Pulmonary artery endothelial cell (primary cell): Measurements from ENCODE around the gene ANO2. TPM values are rescaled to one million over a fixed set of nuclear protein-coding genes. Genes with fewer than 3 reads are reported as not detected.

ENCODE experiments used
- DNase-seq: peaks from one replicate; pipeline ENCODE4 v3.0.0-alpha.2; 2011; ENCODE audit warnings: low read depth, low spot score
- total RNA-seq: library from RNA; depleted of rRNA; stranded (reverse); fragments of >200 nt; gene quantifications from 2 replicates; pipeline ENCODE4 v1.2.3, GENCODE V29; 2014

ANO2 gene
- total RNA-seq, 1 donor from 2014 or later, result 9.4 TPM

- DNase-seq, result no peak
Observed at GRCh38 chr12:5921027-5921909, 23.8 kb downstream of the ANO2 start.

DNA sequence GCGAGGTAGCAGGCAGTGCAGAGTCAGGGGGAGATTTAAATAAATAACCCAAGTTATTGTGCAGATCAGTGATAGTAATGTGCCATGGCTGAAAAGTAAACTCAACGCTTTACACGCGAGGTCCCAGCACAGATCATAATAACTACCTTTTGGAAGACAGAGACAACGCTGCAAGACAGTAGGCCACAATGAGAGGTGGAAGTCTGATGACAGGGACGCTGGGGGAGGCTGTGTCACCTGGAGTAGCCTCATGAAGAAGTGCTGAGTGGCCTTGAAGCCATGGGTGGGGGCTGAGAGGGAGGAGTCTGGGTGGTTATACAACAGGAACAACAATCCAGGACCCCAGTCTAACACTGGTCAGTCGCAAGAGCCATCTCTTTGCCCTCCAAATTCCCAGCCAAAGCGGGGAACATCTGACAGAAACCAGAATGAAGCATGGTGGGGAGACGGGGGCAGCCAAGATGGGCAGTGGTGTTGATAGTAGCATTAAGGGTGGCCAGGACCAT, 28.2 kb downstream of the ANO2 start:
- no peak for DNase-seq

DNA sequence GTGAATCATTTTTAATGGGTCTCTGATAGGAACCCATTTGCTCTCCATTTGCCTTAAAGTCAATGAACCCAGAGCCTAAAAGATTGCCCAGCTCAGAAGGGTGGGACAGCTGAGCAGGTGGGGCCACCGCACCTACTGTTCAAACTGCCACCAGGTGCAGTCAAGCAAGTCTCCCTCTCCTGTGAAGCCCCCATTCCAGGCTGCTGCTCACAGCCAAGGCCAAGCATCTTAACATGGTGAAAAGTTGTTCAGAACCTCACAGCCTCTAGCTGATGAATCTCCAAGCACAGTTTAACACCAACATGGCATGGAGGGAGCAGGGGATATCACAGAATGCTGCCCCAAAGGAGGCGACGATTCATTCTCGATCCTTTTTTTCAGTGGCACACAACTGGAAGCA, 29.5 kb downstream of the ANO2 start:
- DNase-seq, result no peak

DNA sequence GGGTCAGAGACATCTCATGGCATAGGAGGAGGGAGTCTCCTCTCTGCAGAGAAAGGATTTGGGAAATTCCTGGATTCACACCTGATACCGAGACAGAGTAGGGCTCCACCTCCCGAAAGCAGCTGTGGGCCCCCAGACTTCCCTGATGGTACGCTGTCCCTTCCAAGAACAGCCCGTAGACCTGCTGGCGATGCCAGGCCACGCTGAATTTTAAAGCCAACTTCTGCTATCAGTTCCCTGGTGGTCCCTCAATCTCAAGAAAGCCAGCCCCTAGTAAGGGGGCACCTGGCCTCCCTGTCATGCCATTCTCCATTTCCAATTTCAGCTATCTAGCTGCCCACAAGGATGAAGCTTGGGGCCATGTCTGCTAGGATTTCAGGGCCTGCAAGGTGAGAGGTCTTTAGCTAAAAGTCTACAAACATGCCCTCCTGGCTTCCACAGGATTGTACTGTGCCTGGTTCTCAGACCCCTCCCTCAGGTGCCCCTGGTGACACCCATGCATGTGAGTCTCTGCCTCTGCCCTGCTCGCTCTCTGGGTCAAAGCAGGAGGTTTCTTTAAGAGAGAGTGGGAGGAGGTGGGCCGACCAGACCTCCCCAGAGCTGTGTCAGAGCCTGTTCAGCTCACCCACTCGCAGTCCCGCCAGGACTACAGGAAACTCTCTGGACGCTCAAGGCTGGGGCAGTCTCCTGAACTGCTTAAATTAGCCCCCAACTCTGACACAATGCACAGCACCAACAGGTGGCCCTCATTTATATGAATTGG, 30.5 kb downstream of the ANO2 start:
- no peak for DNase-seq

- DNase-seq, result no peak
Observed at GRCh38 chr12:5913387-5913786, 31.7 kb downstream of the ANO2 start.

DNA sequence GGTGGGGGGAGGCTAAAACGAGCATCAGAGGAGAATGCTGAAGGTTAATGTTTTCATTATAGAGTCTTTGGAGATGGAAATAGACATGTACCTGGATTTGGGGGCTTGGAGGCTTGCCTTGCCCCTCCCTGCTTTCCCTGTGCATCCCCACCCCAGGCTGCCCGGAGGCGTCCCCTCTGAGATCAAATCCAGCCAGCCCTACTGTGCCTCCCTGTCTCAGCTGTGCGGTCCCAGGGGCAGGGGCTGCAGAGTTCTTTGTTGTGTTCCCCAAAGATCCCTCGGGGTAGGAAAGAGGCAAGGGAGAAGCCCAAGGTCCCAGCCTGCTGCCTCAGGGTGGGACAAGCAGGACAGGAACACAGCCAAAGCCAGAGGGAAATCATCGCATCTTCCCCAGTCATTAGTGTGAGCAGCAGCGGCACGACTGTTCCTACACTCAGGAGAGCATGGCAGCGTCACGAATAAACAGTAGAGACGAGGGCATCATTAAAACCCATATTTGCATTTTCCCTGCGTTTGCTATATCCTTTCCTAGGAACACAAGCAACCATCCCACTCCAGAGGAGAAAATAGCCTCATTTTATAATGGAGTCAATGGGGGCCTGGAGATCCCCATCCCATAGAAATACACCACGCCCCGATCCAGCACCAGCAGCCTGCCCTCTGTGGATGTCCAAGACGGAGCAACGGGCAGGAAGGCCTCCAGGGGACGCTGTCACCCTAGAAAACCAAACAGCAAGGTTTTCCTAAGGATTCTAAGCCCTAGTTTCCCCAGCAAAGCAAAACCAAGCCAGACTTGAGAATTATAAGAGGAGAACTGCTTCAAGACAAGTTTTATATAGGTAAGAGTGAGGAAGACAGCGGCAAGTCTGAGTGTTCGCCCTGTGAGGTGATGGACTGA, 32.4 kb downstream of the ANO2 start:
- DNase-seq, result no peak

DNA sequence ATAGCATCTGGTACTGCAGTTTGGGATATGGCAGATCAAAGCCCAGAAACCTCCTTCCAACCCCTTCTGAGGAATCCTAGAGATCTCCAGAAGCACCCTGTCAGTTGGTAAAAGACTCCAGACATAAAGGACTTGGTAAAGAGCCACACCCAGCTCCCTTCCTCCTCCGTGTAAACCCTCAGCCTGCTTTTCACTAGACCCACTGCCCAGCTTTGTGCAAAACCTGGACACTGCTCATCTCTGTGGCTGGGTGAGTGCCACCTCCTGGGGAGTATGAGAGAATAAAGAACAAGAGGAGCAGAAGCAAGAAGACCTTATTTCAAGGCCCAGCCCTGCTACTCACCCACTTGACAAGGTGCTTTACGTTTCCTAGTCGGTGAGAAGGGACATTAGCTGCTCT, 33.0 kb downstream of the ANO2 start:
- no peak for DNase-seq

- no peak for DNase-seq
Observed at GRCh38 chr12:5910790-5911548, 34.1 kb downstream of the ANO2 start.

DNA sequence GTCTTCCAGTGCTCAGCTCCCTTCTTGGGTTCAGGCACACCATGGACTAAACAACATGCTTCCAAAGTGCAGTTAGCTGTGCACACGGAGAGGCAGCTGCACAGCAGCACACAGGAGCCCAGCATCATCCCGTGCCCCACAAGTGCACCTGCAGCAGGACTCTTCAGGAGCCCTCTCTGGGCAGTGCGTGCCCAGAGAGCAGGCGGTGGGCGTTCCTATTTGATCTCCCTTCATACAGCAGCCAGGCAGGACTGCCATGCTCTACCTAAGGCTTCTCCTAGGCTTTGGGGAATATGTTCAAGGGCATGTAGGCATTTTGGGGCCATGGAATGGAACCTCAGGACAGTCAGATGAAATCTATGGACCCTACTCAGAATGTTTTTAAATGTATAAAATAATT, 35.5 kb downstream of the ANO2 start:
- no peak for DNase-seq

GRCh38 chr12:5908251-5908650, 36.8 kb downstream of the ANO2 start:
- DNase-seq, result no peak

DNA sequence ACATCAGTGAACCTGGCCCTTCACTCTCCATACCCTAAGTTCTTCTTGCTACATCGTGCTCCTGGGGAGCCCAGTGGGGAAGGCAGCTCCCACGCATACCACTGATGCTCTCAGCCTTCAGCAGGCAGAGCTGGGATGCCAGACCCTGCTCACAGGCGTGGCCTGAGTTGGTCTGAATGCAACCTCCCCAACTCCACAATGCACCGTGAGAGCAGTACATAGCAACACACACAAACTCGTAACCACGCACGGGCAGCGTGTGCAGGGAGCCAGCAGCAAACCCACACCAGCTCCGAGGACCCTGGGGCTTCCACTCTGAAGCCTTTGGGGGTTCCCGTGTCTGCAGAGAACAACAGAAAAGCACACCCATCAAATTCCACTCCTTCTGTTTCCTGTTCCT, 37.3 kb downstream of the ANO2 start:
- DNase-seq, result no peak

GRCh38 chr12:5905757-5906156, 39.3 kb downstream of the ANO2 start:
- no peak for DNase-seq

DNA sequence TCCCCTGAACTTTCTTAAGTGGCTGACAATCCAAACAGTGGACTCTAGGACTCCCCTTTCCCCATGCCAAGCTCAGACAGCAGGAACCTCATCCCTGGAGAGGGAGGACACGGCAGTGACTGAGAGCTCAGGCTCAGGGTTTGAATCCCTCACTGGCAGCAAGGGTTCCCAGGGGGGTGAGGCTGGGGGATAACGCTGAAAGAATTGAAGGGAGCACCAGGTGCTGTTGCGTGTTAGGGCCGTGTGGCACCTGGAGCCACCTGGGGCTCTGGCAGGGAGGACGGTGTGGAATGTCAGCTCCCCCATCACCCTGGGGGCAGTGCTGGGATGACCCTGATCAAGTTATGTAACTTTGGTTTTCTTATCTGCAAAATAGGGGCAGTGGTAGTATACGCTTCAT, 40.1 kb downstream of the ANO2 start:
- no peak for DNase-seq

DNA sequence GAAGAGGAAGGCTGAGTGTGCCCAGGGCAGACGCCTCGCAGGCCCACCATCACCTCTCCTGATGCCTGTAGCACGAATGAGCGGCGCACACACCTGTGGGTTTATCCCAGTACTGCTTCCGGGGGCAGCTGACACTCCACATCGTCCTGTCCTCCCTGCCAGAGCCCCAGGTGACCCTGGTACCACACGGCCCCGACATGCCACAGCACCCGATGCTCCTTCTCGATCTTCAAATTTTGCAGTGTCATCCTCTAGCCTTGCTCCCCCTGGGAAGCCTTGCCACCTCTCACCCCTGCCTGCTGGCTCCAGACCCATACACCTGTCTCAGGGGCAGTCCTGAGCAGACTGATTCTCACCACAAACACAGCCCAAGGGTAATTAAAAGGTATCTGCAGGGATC, 40.6 kb downstream of the ANO2 start:
- no peak for DNase-seq

DNA sequence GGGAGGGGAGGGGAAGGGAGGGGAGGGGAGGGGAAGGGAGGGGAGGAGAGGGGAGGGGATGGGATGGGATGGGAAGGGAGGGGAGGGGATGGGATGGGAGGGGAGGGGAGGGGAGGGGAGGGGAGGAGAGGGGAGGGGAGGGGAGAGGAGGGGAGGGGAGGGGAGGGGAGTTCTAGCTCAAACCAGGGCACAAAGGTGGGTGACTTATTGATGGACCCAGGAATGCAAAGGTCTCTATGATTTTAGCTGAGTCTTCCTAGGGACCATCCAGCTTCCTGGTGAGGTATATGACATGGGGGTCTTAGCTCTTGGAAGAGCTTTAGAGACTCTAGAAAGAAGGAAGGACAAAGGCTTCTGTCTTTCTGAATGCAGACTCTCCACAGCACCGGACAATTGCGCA, 42.3 kb downstream of the ANO2 start:
- DNase-seq, result no peak

DNA sequence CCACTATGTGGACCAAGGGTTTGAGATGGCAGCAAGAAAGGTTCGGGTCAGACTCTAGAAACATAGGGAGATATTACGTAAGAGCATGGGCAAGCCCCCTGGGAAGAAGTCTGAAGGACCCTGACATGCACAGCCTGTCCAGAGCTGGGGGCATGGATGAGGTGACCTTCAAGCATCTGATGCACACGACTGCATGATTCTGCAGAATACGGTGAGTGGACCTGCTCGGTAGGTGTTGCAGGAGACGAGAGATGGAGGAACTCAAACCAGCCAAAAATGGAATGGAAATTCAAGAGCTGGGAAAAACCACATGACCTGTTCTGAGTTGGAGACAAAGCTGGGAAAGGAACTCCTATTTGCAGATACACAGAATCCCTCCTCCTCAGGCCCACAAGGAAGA, 43.6 kb downstream of the ANO2 start:
- DNase-seq, result no peak

DNA sequence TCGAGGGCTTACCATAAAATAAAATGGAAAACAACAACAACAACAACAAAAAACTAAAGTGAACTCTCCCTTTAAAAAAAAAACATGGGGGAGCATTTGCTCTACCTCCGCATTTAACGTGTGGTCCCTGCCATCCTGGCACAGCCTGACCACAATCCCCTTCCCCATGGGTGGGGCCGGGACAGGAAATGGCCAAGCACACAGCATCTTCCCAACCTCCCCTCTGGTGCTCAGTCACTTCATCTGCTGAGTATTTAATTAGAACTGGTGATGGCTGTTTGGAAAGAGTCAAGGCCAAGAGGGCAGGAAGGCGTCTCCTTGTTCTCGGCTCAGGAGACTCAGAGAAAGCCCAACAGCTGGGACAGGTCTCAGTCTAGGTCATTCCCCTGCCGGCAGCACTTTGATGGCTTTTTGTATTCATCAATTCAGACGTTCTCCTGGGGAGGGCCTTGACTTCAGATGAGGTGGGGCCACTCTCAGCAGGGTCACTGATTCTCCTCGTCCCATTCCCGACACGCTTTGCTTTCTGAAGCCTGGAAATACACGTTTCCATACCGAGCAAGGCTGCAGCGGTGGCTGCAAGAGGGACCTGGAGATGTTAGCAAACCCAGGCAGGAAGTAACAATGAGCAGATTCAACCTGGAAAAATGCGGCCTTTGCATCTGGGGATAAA, 44.4 kb downstream of the ANO2 start:
- no peak for DNase-seq

DNA sequence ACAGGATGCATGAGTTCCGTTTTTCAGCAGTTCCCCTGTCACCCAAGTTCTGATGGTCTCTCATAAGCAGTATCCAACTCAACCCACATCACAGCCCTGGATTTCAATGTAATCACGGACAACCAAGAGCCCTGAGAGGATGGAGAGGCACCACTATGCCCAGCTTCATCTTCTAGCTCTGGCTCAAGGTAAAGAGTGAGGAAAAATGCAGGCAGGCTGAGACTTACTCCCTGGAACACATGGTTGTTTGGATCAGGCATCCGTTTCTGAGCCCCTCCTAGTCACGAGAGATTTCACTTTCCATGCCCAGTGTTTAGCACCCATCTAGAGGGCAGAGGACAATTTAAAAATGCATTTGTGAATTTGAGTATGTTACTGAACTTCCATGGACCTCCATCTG, 45.0 kb downstream of the ANO2 start:
- DNase-seq, result no peak

GRCh38 chr12:5899675-5900074, 45.4 kb downstream of the ANO2 start:
- no peak for DNase-seq

DNA sequence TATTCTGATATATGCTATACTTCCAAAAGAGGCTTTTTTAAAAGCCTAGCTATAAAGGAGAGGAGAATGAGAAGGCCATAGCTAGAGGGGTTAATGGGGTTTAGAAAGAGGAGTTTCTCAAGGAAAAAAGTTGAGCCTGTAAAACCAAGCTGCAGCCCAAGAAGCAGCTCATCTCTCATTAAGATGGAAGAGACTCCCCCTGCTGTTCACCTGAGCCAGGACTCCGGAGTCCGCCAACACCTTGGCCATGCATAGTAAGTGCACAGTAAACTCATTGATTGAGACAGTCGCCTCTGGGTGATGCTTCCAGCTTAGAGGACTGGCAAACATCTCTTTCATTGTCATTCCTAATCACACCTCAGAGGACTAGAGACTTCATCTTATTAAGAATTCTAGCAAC, 46.2 kb downstream of the ANO2 start:
- no peak for DNase-seq
